NK-92 (cell line): ENCODE measurements around the gene TUSC2.
"Not testable (repeated sequence)": the region's sequence is repeated elsewhere in the genome, so short reads cannot be mapped to it uniquely, and the experiment has no call there.

Source experiments
- DNase-seq: peaks from one replicate; lab custom pipeline; 2025; ENCODE audit not compliant: unreplicated experiment; lab: John Stamatoyannopoulos, UW

Gene TUSC2

DNA sequence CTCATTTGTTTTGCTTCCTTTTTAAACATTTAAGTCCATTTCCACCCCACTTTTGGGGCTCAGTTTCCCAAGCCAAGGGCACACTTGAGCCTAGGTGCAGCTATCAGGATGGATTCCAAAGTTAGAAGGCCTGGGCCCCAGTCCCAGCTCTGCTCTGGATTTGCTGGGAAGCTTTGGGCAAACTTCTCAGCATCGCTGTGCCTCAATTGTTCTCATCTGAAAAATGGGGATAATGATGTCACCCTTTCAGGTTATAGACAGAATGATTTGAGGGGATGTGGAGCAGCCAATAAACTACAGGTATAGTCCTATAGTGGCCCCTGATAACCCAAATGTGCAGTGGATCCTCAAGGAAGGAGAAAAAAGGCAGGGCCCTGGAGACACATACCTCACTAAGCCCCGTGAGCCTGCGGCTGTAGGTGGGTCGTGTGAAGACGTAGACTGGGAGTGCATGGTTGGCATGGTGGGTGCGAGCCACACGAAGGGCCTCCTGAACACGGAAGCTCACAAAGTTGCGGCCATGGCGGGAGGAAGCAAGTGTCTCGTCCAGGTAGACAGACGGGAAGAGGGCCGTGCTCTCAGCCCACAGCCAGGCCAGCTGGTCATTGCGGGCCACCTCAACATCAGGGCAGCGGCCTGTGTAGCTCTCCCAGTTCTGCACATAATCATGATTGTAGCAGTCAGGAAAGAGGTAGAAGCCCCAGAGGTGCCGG, 8.7 kb downstream of the TUSC2 start:
- no peak for DNase-seq

DNA sequence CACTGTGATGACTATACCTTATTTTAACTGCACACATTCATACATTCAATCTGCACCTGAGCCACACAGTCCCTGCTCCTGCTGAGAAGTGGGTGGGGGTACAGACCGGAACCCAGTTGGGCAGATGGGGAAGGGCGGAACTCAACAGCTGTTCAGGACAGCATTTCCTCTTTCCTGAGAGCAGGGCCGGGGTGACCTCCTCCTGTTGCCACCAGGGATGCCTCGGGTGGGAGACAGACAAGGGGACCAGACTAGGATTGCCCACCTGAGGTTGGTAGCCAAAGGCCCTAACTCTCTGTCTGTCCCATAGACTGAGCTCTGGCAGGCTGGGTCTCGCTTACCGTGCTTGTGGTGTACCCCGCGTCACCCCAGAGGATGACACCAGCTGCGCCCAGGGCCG, 9.4 kb downstream of the TUSC2 start:
- no peak for DNase-seq

DNA sequence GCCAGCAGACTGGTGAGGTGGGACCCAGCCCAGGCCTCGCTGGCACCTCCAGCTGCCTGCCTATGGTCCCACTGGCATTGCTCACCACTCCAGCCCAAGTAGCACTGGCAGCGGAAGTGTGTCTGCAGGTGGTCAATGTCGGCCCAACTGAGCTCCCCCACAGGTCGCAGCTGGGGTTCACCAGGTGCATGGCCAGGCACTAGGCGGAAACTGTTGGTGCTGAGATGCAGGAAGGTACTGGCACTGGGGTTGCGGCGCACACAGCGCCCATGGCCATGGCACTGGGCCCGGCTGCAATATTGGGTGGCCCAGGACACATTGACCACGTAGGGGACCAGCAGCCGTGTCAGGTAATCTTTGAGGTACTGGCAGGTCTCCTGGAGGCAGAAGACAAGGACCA, 9.9 kb downstream of the TUSC2 start:
- DNase-seq = no peak

DNA sequence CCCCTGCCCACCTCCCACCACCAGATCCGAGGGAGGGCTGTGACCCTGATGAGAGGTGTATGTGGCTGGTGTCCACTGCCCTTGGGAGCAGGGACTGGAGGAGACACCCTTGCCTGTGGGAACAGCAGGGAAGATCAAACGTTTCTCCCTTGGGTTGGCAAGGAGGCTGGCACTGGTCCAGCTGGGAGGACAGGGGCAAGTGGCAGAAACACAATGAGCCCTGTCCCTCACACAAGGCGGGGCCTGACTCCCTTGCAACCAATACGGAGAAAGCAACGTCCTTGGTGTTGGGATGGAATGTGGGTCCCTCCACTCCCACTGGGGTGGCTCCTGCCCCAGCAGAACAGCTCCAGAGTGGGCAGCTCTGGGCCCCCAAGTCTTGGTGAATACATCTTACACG, 10.7 kb downstream of the TUSC2 start:
- DNase-seq = no peak

DNA sequence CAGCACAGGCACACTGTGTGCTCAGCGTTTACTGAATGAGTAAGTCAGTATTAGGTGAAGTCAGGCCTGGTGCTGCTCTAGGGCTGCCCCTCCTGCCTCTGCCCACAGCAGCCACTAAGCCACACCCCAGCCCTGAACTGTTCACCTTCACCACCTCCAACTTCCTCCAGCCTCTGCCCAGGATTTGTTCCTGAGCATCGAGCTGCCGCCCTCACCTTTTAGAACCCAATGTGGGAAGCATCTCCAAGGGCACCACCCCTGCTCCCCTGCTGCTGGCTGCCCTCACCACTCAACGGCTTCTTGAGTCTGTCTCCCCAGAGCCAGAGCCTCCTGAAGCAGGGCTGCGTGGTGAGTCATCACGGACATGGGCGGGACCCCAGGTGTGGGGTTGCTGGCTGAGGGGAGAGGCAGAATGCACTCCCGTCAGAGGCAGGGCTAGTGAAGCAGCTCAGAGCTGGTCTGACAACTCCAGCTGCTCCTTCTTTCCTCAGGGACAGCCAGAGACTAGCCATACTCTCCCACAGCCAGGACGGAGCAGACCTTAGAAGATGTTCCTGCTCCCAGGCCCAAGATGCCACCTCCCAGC, 11.3 kb downstream of the TUSC2 start:
- no peak for DNase-seq

DNA sequence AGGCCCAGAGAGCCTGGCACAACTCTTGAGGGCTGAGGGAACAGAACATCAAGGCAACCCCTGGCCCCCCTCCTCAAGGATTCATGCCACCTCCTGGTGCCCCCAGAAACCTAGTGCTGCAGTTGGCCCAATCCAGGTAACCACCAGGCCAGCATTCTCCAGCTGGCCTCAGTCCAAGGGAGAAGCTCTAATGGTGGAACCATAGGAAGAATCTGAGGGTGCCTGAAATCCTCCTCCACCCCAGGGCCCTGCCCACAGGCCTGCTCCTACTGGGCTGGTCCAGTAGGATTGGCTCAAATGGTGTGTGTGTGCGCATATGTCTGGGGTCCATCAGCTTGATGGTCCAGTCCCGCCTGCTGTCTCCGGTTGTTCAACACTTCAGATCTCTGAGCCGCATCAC, 13.2 kb downstream of the TUSC2 start:
- no peak for DNase-seq

DNA sequence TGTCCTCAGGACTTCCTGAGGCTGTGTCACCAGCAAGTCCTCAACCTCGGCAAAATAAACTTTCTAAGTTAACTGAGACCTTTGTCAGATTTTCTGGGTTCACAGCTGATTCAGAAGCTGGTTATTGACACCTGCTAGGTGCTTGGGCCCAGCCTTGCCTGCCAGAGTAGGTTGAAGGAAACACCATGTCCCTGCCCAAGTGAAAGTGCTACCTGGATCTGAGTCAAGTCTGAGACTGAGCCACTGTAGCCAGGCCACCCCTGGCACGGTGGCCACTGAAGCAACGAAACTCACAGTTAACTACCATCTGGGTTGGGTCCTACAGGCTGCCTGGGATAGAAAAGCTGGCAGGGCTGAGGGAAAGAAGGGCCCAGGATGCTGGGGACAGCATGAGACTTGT, 13.7 kb downstream of the TUSC2 start:
- no peak for DNase-seq

DNA sequence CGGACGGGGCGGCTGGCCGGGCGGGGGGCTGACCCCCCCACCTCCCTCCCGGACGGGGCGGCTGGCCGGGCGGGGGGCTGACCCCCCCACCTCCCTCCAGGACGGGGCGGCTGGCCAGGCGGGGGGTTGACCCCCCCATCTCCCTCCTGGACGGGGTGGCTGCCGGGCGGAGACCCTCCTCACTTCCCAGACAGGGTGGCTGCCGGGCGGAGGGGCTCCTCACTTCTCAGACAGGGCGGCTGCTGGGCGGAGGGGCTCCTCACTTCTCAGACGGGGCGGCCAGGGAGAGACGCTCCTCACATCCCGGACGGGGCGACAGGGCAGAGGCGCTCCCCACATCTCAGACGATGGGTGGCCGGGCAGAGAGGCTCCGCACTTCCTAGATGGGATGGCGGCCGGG, 16.0 kb downstream of the TUSC2 start:
- not testable (repeated sequence) for DNase-seq

DNA sequence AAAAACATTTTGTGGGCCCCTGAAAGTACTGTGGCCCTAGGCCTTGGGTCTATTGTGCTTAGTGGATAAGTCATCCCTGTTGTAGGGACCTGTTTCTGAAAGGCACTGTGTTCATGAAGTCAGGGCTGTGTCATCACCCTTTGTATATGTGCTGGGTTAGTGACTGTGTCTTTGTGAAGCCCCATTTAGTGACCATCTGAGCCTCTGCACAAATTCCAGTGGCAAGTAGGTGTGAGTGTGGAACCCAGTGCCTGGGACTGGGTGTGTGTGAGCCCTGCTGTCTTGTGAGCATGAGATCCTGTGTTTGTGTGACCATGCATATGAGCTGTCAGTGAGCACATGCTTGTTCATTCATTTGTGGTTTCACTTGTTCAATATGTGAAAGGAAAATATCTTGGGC, 23.4 kb downstream of the TUSC2 start:
- no peak for DNase-seq

DNA sequence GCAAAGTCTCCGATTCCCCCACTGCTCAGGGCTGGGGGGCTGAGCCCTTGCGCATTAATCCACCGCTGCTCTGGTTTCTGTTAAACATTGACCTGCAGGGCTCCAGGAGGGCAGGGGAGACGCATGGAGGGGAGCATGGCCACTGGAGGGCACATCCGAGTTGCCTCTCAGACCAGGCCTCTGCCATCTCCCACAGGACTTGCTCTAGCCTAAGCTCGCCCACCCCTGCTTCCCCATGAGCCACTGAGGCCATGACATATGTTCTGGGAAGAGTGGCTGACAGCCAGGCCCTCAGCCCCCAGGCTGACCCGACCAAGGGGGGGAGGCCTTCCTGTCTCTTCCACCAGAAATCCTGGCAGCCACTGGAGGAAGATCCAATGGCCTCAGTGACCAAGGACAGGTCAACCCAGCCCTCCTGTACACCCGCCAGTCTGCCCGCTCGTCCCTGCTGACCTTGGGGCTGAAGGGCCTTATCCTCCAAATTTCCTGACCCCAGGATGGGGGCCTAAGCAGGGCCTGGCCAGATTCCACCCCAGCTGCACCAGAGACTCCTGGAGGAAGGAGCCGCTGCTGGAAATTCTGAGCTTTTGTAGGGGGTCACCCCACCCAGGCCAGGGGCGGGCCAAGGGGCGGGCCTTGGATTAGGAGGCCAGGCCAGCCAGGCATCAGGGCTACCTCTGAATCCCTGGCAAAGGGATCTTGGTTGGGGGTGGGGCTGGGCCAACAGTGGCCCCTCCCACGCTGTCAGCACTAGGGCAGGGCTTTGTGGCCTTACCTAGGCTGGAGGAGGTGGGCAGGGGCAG, 24.8 kb downstream of the TUSC2 start, which contains the start of gene HYAL1:
Gene HYAL1 (minus strand): TSS at position 562 of the 803 bp plus-strand sequence. CDS start 618 bp downstream, outside the sequence.
- no peak for DNase-seq

DNA sequence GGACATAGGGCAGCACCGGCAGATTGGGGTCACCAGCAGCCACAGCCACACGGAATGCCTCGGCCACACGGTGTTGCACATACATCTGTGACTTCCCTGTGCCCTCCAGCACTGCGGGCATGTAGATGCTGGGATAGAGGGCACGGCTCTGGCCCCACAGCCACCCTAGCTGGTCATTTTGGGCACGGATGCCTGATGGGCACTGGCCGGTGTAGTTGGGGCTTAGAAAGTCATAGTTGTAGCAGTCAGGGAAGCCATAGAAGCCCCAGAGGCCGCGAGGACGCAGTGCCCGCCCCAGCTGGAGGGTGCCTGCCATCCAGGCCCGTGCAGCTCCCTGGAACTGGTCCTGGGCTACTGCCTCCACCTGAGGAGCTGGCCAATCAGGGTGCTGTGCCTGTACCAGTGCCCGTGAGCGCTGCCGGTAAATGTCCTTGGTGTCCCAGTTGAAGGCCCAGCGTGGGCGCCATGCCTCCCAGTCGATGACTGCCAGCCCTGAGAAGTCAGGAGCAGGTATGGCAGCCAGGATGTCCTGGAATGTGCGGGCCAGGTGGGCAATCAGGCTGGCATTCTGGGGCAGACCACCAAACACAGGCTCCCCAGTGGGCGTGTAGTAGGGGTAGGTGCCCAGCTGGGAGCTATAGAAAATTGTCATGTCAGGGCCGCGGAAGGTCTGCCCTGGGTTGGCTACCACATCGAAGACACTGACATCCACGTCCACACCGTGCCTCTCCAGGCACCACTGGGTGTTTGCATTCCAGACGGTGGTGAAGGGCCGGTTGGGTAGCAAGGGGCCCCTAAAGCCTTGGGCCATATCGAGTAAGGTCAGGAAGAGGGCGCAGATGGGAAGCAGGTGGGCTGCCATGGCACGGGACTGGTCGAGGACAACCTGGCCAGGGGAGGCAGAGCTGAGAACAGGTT, 25.7 kb downstream of the TUSC2 start:
- no peak for DNase-seq

DNA sequence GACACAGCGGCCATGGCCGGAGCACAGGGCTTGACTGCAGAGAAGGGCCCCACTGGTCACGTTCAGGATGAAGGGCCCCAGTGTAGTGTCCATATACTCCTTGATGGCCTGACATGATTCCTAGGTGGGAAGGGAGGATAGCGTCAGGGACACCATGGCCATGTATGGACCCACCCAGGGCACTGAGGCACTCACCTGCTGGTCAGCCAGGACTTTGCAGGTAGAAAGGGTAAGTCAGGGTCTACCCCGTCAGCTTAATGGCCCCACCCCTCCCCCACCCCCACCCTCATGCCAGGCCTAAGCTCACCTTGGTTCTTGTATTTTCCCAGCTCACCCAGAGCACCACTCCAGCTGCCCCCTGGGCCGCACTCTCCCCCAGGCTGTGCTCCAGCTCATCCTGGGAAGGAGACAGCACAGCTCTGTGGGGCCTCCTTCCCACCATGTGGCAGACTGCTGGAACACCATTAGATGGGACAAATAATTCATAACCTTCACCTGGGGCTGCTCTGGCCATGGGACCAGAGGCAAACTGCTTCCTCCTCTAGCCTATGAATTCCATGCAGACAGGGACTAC, 27.3 kb downstream of the TUSC2 start:
- DNase-seq = no peak

DNA sequence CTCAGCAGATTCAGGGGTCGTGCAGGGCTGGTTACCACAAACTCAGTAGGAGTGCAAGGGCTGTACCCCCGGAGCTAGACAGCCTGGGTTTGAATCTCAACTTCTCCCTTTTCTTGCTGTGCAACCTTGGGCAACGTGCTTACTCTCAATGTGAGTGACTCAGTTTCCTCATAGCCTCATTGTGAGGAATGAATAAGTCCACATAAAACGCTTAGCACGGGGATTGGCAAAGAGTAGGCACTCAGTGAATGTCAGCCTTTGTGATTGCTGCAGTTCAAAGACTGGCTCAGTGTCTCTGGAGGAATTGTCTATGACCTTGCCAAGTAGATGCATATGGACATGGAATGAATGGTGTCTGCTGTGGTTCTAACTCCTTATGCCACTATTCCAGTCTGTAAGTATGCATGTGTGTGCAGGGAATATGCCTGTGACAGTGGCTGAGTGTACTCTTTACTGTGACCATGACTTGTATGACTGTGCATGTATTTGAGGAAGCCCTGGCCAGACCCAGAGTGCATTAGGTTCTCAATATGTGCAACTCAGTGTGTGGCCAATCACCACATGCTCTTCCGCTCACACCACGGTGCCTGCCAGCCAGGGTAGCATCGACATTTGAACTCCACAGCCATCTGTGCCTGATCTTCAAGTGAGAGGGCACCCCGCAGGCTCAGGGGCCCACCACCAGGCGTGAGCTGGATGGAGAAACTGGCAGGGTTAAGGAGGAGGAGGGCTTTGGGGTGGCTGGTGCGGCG, 27.9 kb downstream of the TUSC2 start:
- DNase-seq = no peak

DNA sequence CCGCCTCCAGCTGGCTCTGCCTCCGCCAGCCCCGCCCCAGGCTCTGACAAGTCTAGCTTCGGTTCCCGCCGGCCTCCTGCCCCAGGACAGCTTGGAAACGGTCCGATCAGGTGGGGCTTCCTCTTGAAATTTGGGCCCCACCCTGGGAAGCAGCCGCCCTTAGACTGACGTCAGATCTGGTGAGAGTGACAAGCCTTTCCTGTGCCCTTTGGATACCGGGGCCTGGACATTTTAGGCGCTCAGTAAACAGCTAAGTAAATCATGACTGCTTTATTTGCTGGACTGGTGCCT, 28.4 kb downstream of the TUSC2 start:
- DNase-seq = no peak

DNA sequence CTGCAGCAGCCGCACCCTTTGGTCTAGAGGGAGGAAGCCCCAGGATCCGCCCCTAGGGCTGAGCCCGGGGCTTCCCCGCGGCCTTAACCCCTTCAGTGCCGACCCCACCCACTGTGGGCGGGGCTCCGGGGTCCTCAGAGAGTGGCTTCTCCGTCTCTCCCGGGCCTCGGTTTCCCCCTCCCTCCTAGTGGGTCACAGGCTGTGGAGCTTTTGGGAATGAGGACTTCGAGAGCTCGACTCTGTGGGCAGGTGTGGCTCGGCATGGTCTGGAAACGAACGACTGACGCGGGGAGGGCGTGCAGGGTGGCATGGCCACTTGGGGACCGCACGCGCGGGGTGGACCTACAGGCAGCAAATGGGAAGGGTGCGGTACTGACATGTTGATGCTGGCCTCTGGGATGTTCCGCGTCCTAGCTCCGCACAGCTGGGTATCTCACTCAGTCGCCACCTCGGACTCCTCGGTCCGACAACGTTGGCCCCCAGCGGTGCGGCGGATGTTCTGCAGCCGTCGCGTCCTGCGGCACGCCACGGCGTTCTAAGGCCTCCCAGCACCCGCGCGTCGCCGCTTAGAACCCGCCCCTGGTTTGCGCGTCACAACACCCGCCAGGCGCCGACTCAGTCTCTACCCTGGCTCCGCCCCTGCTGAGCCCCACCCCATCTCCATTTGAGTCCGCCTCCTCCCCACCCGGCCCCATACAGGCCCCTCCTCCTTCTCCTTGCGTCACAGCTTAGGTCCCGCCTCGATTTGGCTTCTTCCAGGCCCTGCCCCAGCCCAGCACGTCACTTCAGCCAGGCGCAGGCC, 29.0 kb downstream of the TUSC2 start, which contains the start of the genes HYAL3 and NAA80:
Gene HYAL3 (minus strand): TSS at position 570 of the 802 bp plus-strand sequence. CDS start 3,803 bp downstream, outside the sequence.
Gene NAA80 (minus strand): TSS at position 570 of the 802 bp plus-strand sequence. CDS start 1,942 bp downstream, outside the sequence.
- DNase-seq = peak; percentile 95

DNA sequence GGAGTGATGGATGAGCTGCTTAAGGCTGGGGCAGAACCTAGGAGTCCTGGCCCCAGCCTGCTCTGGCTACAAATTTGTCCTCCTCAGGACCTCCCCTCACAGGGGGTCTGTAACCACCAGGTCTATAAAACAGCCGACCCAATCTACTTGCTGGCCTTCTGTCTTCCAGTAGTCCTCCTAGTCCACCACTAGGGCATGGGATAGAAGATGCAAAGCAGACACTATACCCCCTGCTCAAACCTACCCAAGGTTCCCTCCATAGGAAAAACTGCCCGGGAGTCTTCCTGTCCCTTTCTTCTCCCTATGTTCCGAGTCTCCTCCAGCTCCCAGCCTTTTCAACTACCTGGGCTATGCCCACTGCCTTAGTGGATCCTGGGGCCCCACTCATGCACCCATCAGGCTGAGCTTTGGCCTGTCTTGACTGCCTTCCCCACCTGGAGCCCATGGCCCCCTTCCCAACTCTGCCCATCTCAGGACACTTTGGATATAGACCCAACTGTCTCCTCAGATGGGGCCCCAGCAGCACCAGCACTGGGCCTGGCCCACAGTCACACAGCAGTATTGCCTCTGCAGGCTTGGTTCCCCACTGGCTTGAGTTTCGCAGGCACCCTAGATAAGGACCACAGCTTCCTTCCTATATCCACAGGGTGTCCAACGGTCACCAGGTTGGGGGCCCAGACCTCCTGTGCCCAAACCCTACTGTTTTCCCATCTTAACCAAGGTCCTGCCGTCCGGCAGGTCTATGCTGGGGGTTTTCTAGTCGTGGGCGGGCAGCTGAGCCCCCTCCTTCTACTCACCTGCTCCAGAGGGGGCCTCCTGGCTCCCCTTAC, 29.9 kb downstream of the TUSC2 start:
- DNase-seq = no peak

DNA sequence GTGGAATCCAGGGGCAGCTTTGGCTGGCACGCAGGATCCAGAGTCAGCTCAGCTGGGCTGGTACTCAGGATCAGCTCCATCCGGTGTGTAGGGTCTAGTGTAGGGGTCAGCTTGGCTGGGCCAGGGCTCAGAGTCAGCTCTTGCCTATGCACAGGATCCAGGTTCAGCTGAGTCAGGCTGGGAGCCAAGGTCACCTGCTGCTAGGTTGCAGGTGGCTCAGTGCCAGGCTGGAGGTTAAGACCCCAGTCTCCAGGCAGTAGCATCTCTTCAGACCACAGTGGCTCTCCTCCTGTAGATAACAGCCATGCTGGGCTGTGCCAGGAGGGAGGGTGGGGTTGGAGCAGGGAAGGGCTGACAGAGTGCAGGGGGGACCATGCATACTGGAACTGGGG, 30.6 kb downstream of the TUSC2 start:
- DNase-seq = no peak

DNA sequence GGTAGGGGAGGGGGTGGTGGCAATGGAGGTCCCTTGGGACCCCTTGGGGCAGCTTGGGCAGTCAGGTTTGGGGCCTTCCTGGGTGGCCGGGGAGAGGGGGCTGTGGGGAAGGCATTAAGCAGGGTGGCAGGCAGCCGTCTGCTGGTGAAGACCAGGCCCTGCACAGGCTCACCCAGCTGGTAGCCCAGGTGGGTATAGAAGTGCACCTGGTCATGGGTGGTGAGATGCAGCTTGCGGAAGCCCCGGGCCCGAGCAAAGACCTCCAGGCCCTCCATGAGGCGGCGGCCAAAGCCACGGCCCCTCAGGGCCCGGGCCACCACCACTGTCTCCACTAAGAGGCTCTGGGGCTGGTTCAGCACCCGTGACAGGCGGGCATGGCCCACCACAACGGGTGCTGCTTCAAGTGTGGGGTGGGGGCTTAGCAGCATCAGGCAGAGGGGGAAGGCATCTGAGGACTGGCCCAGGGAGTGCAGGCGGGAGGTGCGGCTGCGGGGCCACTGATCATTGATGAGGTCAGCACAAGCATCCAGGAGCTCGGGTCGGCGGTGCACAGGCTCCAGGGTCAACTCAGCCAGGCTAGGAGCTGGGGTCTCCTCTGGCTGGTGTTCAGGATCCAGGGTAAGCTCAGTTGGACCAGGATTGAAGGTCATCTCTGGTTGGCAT, 31.2 kb downstream of the TUSC2 start:
- DNase-seq = no peak
